ENCODE measurements around the gene PRIM2.
"Not testable (repeated sequence)": the region's sequence is repeated elsewhere in the genome, so short reads cannot be mapped to it uniquely, and the experiment has no call there.

The PRIM2 gene

GRCh38 chr6:57445790-57446468 is 128.5 kb downstream of the PRIM2 start:
- not testable (repeated sequence) for DNase-seq (ENCODE audit: low read depth in 2 of 2)

- DNase-seq (ENCODE audit: low read depth in 2 of 2), result not testable (repeated sequence)
These were observed 132.2 kb downstream of the PRIM2 start for GRCh38 chr6:57449496-57450066.

- DNase-seq (ENCODE audit: low read depth in 2 of 2), result not testable (repeated sequence)
These were observed 142.4 kb downstream of the PRIM2 start for GRCh38 chr6:57459781-57460180.

DNA sequence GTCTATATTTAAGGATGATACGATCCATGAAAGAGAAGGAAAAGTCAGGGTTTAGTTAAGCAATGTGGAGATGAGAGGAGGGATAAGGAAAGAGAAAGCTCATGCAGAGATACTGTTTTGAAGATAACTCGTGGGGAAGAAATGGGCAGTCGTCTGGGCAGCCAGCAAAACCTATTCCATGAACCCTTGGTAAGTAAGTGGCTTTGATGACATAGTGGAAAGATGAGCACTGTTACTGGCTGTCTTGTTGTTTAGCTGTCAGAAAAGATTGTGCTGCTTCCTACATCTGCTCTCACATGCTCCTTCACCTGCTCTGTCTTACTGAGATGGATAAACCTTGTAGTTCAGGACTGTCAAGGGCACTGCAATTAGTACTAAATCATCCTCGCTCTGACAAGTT is 143.6 kb downstream of the PRIM2 start:
- DNase-seq (ENCODE audit: low read depth in 2 of 2), result not testable (repeated sequence)

DNA sequence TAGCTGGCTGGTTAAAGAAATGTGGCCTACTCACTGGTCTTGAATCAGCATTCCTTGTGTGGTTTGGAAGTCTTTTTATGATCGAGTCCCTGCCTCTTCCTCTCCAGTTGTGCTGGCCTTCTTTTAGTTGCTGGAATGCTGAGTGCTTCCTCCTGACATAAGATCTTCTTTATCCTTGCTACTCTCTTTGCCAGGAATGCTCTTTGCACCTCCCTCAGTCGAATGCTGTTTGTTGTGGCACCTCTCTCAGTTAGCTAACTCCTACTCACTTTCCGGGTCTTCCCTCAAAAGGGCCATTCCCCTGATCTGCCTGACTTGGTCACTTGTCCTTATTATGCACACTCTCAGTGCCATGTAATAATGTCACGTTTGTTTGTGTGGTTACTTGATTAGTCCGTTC is 146.4 kb downstream of the PRIM2 start:
- DNase-seq (ENCODE audit: low read depth in 2 of 2), result not testable (repeated sequence)

- not testable (repeated sequence) for DNase-seq (ENCODE audit: low read depth in 2 of 2)
These were observed 148.5 kb downstream of the PRIM2 start for GRCh38 chr6:57465968-57466367.

DNA sequence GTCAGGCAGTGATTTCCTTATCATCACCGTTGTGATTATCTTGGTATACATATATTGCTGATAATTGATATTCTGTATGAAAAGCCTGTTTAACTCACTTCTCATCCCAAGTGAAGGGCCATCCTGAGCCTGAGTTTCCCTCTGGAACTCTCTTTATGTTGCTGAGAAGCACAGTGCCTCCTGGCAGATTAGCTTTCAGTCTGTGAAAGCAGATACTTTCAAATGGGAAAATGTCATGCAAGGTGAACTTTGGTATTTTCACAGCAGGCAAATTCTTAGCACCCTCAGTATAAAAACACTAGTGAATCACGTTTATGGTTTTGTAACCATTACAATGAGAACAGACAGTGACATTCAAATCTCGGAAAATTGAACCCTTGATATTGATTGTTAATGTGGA is 151.6 kb downstream of the PRIM2 start:
- no peak for DNase-seq (ENCODE audit: low read depth in 2 of 2)

GRCh38 chr6:57470148-57470547 is 152.7 kb downstream of the PRIM2 start:
- not testable (repeated sequence) for DNase-seq (ENCODE audit: low read depth in 2 of 2)

GRCh38 chr6:57471314-57471864 is 154.0 kb downstream of the PRIM2 start:
- not testable (repeated sequence) for DNase-seq (ENCODE audit: low read depth in 2 of 2)

DNA sequence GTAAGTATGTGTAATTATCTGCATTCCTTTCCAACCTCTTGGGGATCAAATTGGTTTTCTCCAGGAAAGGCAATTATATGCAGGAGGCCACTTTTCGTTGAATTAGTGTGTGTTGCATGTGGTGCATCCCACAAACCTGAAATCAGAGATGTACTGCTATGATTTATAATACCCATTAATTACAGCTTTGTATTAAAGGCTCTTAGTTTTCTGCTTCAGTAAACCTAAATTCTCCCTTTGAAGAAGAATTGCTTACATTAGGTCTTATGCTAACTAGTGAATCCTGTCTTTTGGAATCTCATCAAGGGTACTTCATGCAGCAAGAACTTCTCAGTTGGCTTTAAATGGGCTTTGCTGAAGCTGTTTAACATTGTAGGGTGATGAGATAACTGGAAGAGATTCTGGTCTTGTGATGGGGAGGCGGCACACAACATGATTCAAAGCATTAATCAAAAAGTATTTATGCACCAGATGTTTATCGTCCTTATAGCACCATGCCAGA is 155.5 kb downstream of the PRIM2 start:
- DNase-seq (ENCODE audit: low read depth in 2 of 2), result not testable (repeated sequence)

DNA sequence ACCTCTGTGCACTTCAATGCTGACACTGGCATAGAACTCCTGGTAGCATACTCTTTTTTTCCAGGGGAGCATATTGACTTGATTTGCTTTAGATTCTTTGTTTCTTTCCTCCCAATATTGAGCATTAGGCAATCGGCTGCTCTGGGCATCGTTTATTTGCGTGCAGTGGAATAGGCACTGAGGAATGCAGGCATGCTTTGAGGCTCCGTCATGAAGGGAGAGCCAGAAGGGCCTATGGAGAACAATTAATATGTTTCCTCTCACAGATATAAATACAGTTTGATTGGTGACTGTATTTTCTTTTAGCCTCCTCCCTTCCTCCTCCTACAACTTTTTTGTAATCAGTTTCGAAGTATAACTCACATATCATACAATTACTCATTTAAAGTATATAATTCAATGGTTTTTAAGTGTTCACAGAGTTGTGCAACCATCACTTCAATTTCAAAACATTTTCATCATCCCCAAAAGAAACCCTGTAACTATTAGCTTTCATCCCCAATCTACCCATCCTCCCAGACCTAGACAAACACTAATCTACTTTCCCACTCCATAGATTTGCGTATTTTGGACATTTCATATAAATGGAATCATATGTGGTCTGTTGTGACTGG is 157.5 kb downstream of the PRIM2 start:
- DNase-seq (ENCODE audit: low read depth in 2 of 2), result not testable (repeated sequence)

DNA sequence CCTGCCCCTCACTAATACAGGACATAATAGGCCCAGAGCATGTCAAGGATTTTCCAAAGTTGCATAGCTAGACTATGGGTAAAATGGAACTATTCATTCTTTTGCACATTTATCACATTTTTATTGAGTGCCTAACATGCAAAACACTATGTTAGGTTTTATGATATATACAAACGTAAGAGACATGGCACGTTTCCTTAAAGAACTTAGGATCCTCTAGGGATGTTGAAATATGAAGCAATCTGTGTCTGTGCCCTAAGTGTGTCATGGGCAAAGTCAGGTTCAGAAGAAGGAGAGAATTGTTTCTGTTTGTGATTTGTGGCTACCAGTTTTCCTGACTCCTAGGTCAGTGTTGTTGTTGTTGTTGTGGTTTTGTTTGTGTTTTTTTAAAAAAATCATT is 158.2 kb downstream of the PRIM2 start:
- DNase-seq (ENCODE audit: low read depth in 2 of 2), result not testable (repeated sequence)

DNA sequence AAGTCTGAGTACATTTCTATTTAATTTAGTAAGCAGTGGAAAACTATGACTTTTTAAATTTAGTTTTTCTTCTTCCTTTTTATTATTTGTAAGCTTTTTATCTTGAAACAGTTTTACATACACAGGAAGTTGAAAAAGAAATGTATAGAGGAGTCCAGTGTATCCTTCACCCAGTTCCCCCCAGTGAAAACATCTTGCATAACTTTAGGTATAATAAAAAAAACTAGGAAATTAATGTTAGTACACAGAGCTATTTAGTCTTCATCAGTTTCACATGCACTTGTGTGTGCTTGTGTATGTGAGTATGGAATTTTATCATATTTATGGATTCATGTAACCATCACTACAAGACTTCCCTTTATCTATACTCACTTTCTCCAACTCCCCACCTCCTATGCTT is 162.8 kb downstream of the PRIM2 start:
- not testable (repeated sequence) for DNase-seq (ENCODE audit: low read depth in 2 of 2)

GRCh38 chr6:57481121-57481520 is 163.7 kb downstream of the PRIM2 start:
- not testable (repeated sequence) for DNase-seq (ENCODE audit: low read depth in 2 of 2)

DNA sequence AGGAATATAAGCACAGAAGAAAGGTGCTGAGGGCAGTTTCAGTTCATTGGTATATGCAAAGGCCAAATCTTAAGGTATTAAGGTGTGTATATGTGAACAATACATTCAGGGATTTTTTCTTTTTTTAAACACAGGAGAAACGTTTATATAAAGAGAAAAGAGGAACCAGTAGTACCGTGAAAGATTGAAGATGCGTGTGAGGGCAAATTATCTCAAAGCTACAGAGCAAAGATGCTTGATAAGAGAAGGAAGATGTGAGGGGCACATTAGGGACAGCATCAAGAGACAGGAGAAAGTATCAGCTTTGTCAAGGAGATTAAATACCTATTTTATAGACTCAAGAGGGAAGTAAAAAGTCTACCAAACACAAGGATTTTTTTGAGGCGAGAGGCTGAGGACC is 165.0 kb downstream of the PRIM2 start:
- DNase-seq (ENCODE audit: low read depth in 2 of 2), result not testable (repeated sequence)

GRCh38 chr6:57486494-57487081 is 169.2 kb downstream of the PRIM2 start:
- not testable (repeated sequence) for DNase-seq (ENCODE audit: low read depth in 2 of 2)

DNA sequence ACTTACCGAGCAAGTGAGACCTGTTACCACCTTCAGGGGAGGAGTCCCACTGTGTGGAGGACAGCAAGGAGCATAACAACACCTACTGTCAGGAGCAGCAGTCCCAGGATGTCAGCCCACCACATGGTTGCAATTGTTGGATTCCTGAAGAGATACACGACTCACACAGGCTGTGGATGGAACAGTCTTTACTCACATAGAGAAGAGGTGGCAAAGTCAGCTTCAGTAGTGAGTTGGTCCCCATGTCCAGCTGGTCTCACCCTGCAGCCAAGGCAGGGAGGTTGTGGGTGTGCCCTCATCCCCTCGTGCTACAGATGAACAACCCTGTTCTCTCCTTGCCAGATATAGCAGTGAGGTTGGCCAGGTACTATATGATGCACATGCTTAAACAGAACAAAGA is 171.1 kb downstream of the PRIM2 start:
- DNase-seq (ENCODE audit: low read depth in 2 of 2), result not testable (repeated sequence)

DNA sequence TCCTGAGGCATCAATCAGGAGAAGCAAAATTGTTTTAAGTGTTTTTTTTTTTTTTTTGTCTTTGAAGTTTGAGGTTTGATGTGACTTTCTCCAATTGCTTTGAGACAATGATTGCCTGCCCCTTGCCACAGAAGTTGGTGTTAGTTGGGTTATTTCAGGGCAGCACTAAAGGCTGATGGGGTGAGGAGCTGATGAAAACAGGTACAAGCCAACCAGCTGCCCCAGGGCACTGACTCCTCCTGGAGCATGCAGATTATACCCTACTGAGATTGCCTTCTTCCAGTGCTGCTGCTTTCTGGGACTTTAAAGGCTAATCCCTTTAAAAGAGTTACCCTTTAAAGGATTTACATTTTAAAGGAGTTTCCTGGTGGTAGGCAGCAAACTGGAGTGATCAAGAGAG is 172.5 kb downstream of the PRIM2 start:
- DNase-seq (ENCODE audit: low read depth in 2 of 2), result not testable (repeated sequence)

DNA sequence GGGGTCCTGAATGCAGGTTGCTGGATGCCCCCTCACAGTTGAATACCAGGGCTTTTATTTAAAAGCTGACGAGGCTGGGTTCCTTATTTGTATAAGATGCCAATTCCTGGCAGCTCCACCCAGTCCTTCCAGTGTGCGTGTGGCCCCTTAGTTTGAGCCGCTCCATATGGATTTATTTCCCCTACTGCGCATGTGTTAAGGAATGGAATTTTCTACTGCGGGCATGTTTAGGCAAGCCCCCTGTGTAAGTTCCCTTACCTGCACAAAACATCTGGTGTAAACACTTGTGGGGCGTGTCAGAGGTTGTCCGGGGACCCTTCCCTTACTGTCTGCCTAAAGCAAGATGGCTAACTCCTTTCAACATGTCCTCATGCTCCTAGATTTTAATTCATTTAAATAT is 174.4 kb downstream of the PRIM2 start:
- not testable (repeated sequence) for DNase-seq (ENCODE audit: low read depth in 2 of 2)

GRCh38 chr6:57496251-57496650 is 178.8 kb downstream of the PRIM2 start:
- not testable (repeated sequence) for DNase-seq (ENCODE audit: low read depth in 2 of 2)

GRCh38 chr6:57500368-57501021 is 183.1 kb downstream of the PRIM2 start:
- DNase-seq (ENCODE audit: low read depth in 2 of 2), result not testable (repeated sequence)

DNA sequence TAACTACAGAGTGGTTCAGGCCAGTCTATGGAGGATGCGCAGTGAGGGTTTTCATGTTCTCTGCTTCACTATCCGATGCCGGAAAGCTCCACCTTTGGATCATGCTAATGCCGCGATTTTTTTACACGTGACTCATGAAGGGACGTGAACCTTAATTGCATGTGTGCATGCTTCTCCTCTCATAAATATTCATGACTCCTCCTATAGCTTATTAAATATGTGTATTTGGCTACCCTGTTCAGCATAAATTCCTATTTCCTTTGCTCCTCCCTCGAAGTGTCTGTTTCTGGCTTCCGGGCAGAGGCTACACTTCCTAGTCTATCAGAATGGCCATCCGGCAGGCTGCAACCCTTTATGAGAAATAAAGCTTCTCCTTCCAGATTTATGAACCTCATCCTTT is 185.0 kb downstream of the PRIM2 start:
- DNase-seq (ENCODE audit: low read depth in 2 of 2), result not testable (repeated sequence)

All from stimulated activated CD4-positive, alpha-beta T cell treated with anti-CD3 and anti-CD28 coated beads, Interleukin-1b, Interleukin-23, amount 100 ng/mL, for 4 hours (primary cell).